Skin of body (tissue), 2 donors: ENCODE measurements around the gene ZFYVE16. TPM values are rescaled to one million over a fixed set of nuclear protein-coding genes. Genes with fewer than 3 reads are reported as not detected.
"Not testable (repeated sequence)": the region's sequence is repeated elsewhere in the genome, so short reads cannot be mapped to it uniquely, and the experiment has no call there.

Experiments used
- DNase-seq: peaks from one replicate; lab custom pipeline; 2025; lab: John Stamatoyannopoulos, UW
- total RNA-seq: library from RNA; depleted of rRNA; stranded (reverse); fragments of >200 nt; gene quantifications from one replicate; pipeline ENCODE4 v1.2.3, GENCODE V29; 2014

ZFYVE16 gene
- total RNA-seq, 1 donor from 2014 or later: 67.6 TPM

GRCh38 chr5:80409367-80409966 lies 1.6 kb downstream of the ZFYVE16 start:
- DNase-seq: peak; percentile 27

GRCh38 chr5:80411589-80412219 lies 3.8 kb downstream of the ZFYVE16 start:
- no peak for DNase-seq

- no peak for DNase-seq
Measured at GRCh38 chr5:80414113-80414512, 6.2 kb downstream of the ZFYVE16 start.

- DNase-seq: no peak
Measured at GRCh38 chr5:80417973-80418372, 10.1 kb downstream of the ZFYVE16 start.

GRCh38 chr5:80424365-80424764 lies 16.5 kb downstream of the ZFYVE16 start:
- not testable (repeated sequence) for DNase-seq

- DNase-seq: no peak
Measured at GRCh38 chr5:80435476-80435875, 27.6 kb downstream of the ZFYVE16 start.

GRCh38 chr5:80437326-80437725 lies 29.5 kb downstream of the ZFYVE16 start:
- no peak for DNase-seq

- no peak for DNase-seq
Measured at GRCh38 chr5:80438739-80439138, 30.9 kb downstream of the ZFYVE16 start.

GRCh38 chr5:80439213-80439612 lies 31.3 kb downstream of the ZFYVE16 start:
- no peak for DNase-seq

- no peak for DNase-seq
Measured at GRCh38 chr5:80442742-80443141, 34.9 kb downstream of the ZFYVE16 start.

- no peak for DNase-seq
Measured at GRCh38 chr5:80453366-80453765, 45.5 kb downstream of the ZFYVE16 start.

- no peak for DNase-seq
Measured at GRCh38 chr5:80463269-80463668, 55.4 kb downstream of the ZFYVE16 start.

GRCh38 chr5:80466669-80467485 lies 59.0 kb downstream of the ZFYVE16 start:
- no peak for DNase-seq

GRCh38 chr5:80468131-80468530 lies 60.3 kb downstream of the ZFYVE16 start:
- DNase-seq: no peak

- not testable (repeated sequence) for DNase-seq
Measured at GRCh38 chr5:80470631-80471030, 62.8 kb downstream of the ZFYVE16 start.

- no peak for DNase-seq
Measured at GRCh38 chr5:80474929-80475328, 67.1 kb downstream of the ZFYVE16 start.

- DNase-seq: no peak
Measured at GRCh38 chr5:80479713-80480112, 71.8 kb downstream of the ZFYVE16 start.

GRCh38 chr5:80480354-80480753 lies 72.5 kb downstream of the ZFYVE16 start:
- no peak for DNase-seq

GRCh38 chr5:80481019-80481893 lies 73.4 kb downstream of the ZFYVE16 start:
- DNase-seq: no peak

GRCh38 chr5:80482578-80482977 lies 74.7 kb downstream of the ZFYVE16 start:
- DNase-seq: no peak

- DNase-seq: no peak
Measured at GRCh38 chr5:80483636-80484232, 75.9 kb downstream of the ZFYVE16 start.
